PC-3 (cell line): ENCODE results near the gene CACNG1.

ENCODE experiments used
- EZH2 ChIP-seq: fragments of 300-600 bp; sonication (generic); IDR thresholded peaks from one replicate; pipeline ENCODE4 v1.6.1; 2017; ENCODE audit warnings: antibody characterized with exemption, mild to moderate bottlenecking, low read length; ENCODE audit not compliant: unreplicated experiment
- EZH2phosphoT487 ChIP-seq: fragments of 300-600 bp; sonication (generic); IDR thresholded peaks from 2 replicates; pipeline ENCODE4 v1.6.1; 2018; ENCODE audit warnings: mild to moderate bottlenecking, antibody characterized with exemption, low read length, borderline replicate concordance
- TF ChIP-seq, protein P1 (sequence below): fragments of 300-600 bp; sonication (generic); conservative IDR thresholded peaks from 2 replicates; pipeline ENCODE4 v1.5.1; 2017; ENCODE audit warnings: antibody characterized with exemption, low read depth, mild to moderate bottlenecking, low read length

GRCh38 chr17:67038861-67039365 is 5.4 kb upstream of the CACNG1 start:
- TF ChIP-seq EZH2 (no peak), EZH2phosphoT487 (no peak)
- TF ChIP-seq, protein P1, sequence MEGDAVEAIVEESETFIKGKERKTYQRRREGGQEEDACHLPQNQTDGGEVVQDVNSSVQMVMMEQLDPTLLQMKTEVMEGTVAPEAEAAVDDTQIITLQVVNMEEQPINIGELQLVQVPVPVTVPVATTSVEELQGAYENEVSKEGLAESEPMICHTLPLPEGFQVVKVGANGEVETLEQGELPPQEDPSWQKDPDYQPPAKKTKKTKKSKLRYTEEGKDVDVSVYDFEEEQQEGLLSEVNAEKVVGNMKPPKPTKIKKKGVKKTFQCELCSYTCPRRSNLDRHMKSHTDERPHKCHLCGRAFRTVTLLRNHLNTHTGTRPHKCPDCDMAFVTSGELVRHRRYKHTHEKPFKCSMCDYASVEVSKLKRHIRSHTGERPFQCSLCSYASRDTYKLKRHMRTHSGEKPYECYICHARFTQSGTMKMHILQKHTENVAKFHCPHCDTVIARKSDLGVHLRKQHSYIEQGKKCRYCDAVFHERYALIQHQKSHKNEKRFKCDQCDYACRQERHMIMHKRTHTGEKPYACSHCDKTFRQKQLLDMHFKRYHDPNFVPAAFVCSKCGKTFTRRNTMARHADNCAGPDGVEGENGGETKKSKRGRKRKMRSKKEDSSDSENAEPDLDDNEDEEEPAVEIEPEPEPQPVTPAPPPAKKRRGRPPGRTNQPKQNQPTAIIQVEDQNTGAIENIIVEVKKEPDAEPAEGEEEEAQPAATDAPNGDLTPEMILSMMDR = no peak
